H1 (cell line): ENCODE results near the gene DIDO1. TPM values are rescaled to one million over a fixed set of nuclear protein-coding genes. Genes with fewer than 3 reads are reported as not detected.

Source experiments
- CTCF ChIA-PET: fragments of 300-600 bp; sonication (Branson Sonifier 250); formaldehyde crosslinking; loops from one replicate; lab custom pipeline; 2021; ENCODE audit not compliant: partially characterized antibody; lab: Charles Lee
- POLR2A ChIA-PET: fragments of 300-600 bp; sonication (Branson Sonifier 250); formaldehyde crosslinking; loops from one replicate; lab custom pipeline; 2021; ENCODE audit warnings: inconsistent platforms; ENCODE audit not compliant: partially characterized antibody; lab: Charles Lee
- DNase-seq, 2 experiments: peaks; one replicate each; pipeline versions ENCODE4 v3.0.0 to v3.0.0-alpha.2; 2010 to 2022; ENCODE audit warnings: low spot score in 2 of 2, low read depth in 1 of 2, mixed read lengths in 1 of 2
- FAIRE-seq: peaks from 2 replicates; lab custom pipeline; 2011; peaks lifted over from hg19 to GRCh38; lab: Jason Lieb, UNC
- H2AFZ ChIP-seq: 2 replicates; pipeline ENCODE4 v1.8.1; 2012; ENCODE audit warnings: low read length, inconsistent platforms
- H2AK5ac ChIP-seq: 2 replicates; pipeline ENCODE4 v1.6.1; 2013; ENCODE audit warnings: low read depth, low read length
- H2BK120ac ChIP-seq: replicated peaks from 2 replicates; pipeline ENCODE3; 2013; ENCODE audit warnings: low read depth, low read length, inconsistent platforms
- H2BK12ac ChIP-seq: 2 replicates; pipeline ENCODE4 v1.6.1; 2013; ENCODE audit warnings: low read depth, low read length
- H2BK15ac ChIP-seq: 2 replicates; pipeline ENCODE4 v1.6.1; 2013; ENCODE audit warnings: low read length
- H2BK20ac ChIP-seq: 2 replicates; pipeline ENCODE4 v1.6.1; 2013; ENCODE audit warnings: low read length
- H2BK5ac ChIP-seq: 2 replicates; pipeline ENCODE4 v1.6.1; 2013; ENCODE audit warnings: low read depth, low read length
- H3K14ac ChIP-seq: 2 replicates; pipeline ENCODE4 v1.6.1; 2013; ENCODE audit warnings: inconsistent platforms; ENCODE audit not compliant: insufficient read length
- H3K18ac ChIP-seq: 2 replicates; pipeline ENCODE4 v1.6.1; 2013; ENCODE audit warnings: low read length; ENCODE audit errors: extremely low read depth
- H3K23ac ChIP-seq: 2 replicates; pipeline ENCODE4 v1.6.1; 2013; ENCODE audit warnings: inconsistent platforms; ENCODE audit not compliant: insufficient read length
- H3K23me2 ChIP-seq: 2 replicates; pipeline ENCODE4 v1.6.1; 2013; ENCODE audit warnings: low read depth, low read length
- H3K27ac ChIP-seq: 2 replicates; pipeline ENCODE4 v1.6.1; 2011; ENCODE audit warnings: low read depth, low read length, inconsistent platforms
- H3K27me3 ChIP-seq, 4 experiments: replicated peaks in 1 of 4; 1 replicate in 1 of 4; 2 replicates in 3 of 4; pipeline versions ENCODE4 v1.6.1 to v1.8.1; 2011 to 2013; ENCODE audit warnings: low read length in 3 of 4, mild to moderate bottlenecking in 3 of 4, inconsistent platforms in 2 of 4, mixed read lengths in 2 of 4, moderate library complexity in 1 of 4; ENCODE audit not compliant: control insufficient read depth in 3 of 4, insufficient read depth in 3 of 4; ENCODE audit errors: extremely low read depth in 1 of 4
- H3K36me3 ChIP-seq, 4 experiments: 2 replicates each; pipeline versions ENCODE4 v1.6.1 to v1.8.1; 2011 to 2013; ENCODE audit warnings: mild to moderate bottlenecking in 4 of 4, low read length in 3 of 4, moderate library complexity in 2 of 4, control low read depth in 1 of 4, inconsistent platforms in 1 of 4; ENCODE audit not compliant: insufficient read depth in 4 of 4, control insufficient read depth in 2 of 4
- H3K4ac ChIP-seq: replicated peaks from 2 replicates; pipeline ENCODE3; 2013; ENCODE audit warnings: low read length, low read depth, mixed read lengths, inconsistent platforms; ENCODE audit not compliant: insufficient read length
- H3K4me1 ChIP-seq, 4 experiments: replicated peaks in 1 of 4; 1 replicate in 1 of 4; 2 replicates in 3 of 4; pipeline versions ENCODE4 v1.6.1 to v1.8.1; 2011 to 2013; ENCODE audit warnings: low read length in 3 of 4, inconsistent platforms in 2 of 4, mixed read lengths in 1 of 4; ENCODE audit not compliant: insufficient read depth in 4 of 4, control insufficient read depth in 3 of 4
- H3K4me2 ChIP-seq, 2 experiments: 2 replicates each; pipeline versions ENCODE4 v1.6.1 to v1.8.1; 2011 to 2013; ENCODE audit warnings: low read depth in 2 of 2, low read length in 2 of 2, control low read depth in 1 of 2, inconsistent platforms in 1 of 2, mild to moderate bottlenecking in 1 of 2; ENCODE audit not compliant: insufficient read depth in 1 of 2
- H3K4me3 ChIP-seq, 4 experiments: fragments of 200-600, 300-600 bp in 1 of 4; sonication (generic), shearing (Covaris generic), sonication (Bioruptor Twin) in 1 of 4; 2 replicates each; pipeline versions ENCODE4 v1.5.1 to v1.8.1; 2011 to 2016; ENCODE audit warnings: low read length in 4 of 4, low read depth in 3 of 4, control low read depth in 2 of 4, inconsistent platforms in 2 of 4, mild to moderate bottlenecking in 2 of 4, mixed read lengths in 1 of 4, moderate library complexity in 1 of 4; ENCODE audit not compliant: insufficient read depth in 2 of 4; ENCODE audit errors: extremely low read depth in 1 of 4
- H3K56ac ChIP-seq: replicated peaks from 2 replicates; pipeline ENCODE3; 2013; ENCODE audit warnings: low read depth, mild to moderate bottlenecking, mixed read lengths, low read length, inconsistent platforms; ENCODE audit not compliant: insufficient read length
- H3K79me1 ChIP-seq: 2 replicates; pipeline ENCODE4 v1.6.1; 2013; ENCODE audit warnings: low read depth, low read length, control low read depth
- H3K79me2 ChIP-seq, 2 experiments: 2 replicates each; pipeline versions ENCODE4 v1.6.1 to v1.8.1; 2012 to 2013; ENCODE audit warnings: low read length in 2 of 2, mild to moderate bottlenecking in 2 of 2, inconsistent platforms in 1 of 2; ENCODE audit not compliant: insufficient read depth in 2 of 2, control insufficient read depth in 1 of 2
- H3K9ac ChIP-seq, 4 experiments: replicated peaks in 1 of 4; 1 replicate in 1 of 4; 2 replicates in 3 of 4; pipeline versions ENCODE4 v1.6.1 to v1.8.1; 2011 to 2013; ENCODE audit warnings: low read depth in 3 of 4, low read length in 3 of 4, control low read depth in 2 of 4, mild to moderate bottlenecking in 2 of 4, moderate library complexity in 2 of 4, inconsistent platforms in 1 of 4; ENCODE audit errors: extremely low read depth in 1 of 4
- H3K9me3 ChIP-seq, 2 experiments: 2 replicates each; pipeline versions ENCODE4 v1.6.1 to v1.8.1; 2012 to 2013; ENCODE audit warnings: mild to moderate bottlenecking in 2 of 2, moderate library complexity in 2 of 2, control low read depth in 1 of 2, inconsistent platforms in 1 of 2, low read depth in 1 of 2, low read length in 1 of 2, mixed read lengths in 1 of 2; ENCODE audit not compliant: insufficient read depth in 2 of 2
- H4K20me1 ChIP-seq, 2 experiments: replicated peaks in 1 of 2; 2 replicates each; pipeline versions ENCODE3 to v1.8.1; 2011 to 2013; ENCODE audit warnings: inconsistent platforms in 2 of 2, low read length in 2 of 2, mild to moderate bottlenecking in 1 of 2; ENCODE audit not compliant: insufficient read depth in 2 of 2, control insufficient read depth in 1 of 2
- H4K5ac ChIP-seq: 2 replicates; pipeline ENCODE4 v1.6.1; 2013; ENCODE audit warnings: low read length, low read depth, mixed read lengths, inconsistent platforms; ENCODE audit not compliant: insufficient read length
- H4K8ac ChIP-seq: 2 replicates; pipeline ENCODE4 v1.8.0; 2013; ENCODE audit warnings: mild to moderate bottlenecking, moderate library complexity, low read length, inconsistent platforms; ENCODE audit not compliant: insufficient read depth; ENCODE audit errors: extremely low read depth
- H4K91ac ChIP-seq: replicated peaks from 2 replicates; pipeline ENCODE3; 2013; ENCODE audit warnings: low read length, mixed read lengths, inconsistent platforms; ENCODE audit not compliant: insufficient read length
- CTBP2 ChIP-seq: IDR thresholded peaks from 2 replicates; pipeline ENCODE4 v1.7.0; 2011; ENCODE audit warnings: borderline replicate concordance, mild to moderate bottlenecking, moderate library complexity, mixed read lengths, low read length; ENCODE audit not compliant: insufficient read depth, insufficient read length
- E2F6 ChIP-seq: IDR thresholded peaks from 2 replicates; pipeline ENCODE4 v1.6.1; 2012; ENCODE audit warnings: inconsistent platforms
- NRF1 ChIP-seq: IDR thresholded peaks from 2 replicates; pipeline ENCODE4 v1.6.1; 2011; ENCODE audit warnings: mild to moderate bottlenecking, low read depth, low read length, improper control_type of control experiment
- RAD21 ChIP-seq, 2 experiments: IDR thresholded peaks in 1 of 2; conservative IDR thresholded peaks in 1 of 2; 2 replicates each; pipeline ENCODE4 v1.6.1; 2011; ENCODE audit warnings: low read depth in 2 of 2, low read length in 2 of 2, improper control_type of control experiment in 1 of 2, inconsistent platforms in 1 of 2, mild to moderate bottlenecking in 1 of 2, moderate library complexity in 1 of 2
- RXRA ChIP-seq: IDR thresholded peaks from 2 replicates; pipeline ENCODE4 v1.6.1; 2011; ENCODE audit warnings: low read depth, mild to moderate bottlenecking, low read length, moderate library complexity; ENCODE audit not compliant: insufficient read depth
- SIN3A ChIP-seq, 2 experiments: IDR thresholded peaks in 1 of 2; conservative IDR thresholded peaks in 1 of 2; 2 replicates each; pipeline ENCODE4 v1.6.1; 2011 to 2012; ENCODE audit warnings: low read length in 2 of 2, improper control_type of control experiment in 1 of 2, low read depth in 1 of 2, mild to moderate bottlenecking in 1 of 2
- SIX5 ChIP-seq: IDR thresholded peaks from 2 replicates; pipeline ENCODE4 v1.6.1; 2011; ENCODE audit warnings: mild to moderate bottlenecking, low read depth, low read length
- SP4 ChIP-seq: IDR thresholded peaks from 2 replicates; pipeline ENCODE4 v1.6.1; 2012; ENCODE audit warnings: low read length, inconsistent platforms
- WGBS, 2 experiments: shearing (Covaris generic) in 1 of 2; methylation state at CpG; one replicate each; pipeline versions ENCODE4 v1.1.6 to v1.1.7; 2013 to 2015; ENCODE audit warnings: low lambda C conversion rate in 2 of 2, mixed read lengths in 2 of 2, inconsistent platforms in 1 of 2, low coverage in 1 of 2, missing lambda C conversion rate in 1 of 2; ENCODE audit not compliant: insufficient replicate concordance in 2 of 2, insufficient coverage in 1 of 2, insufficient read length in 1 of 2; ENCODE audit errors: extremely low coverage in 1 of 2, missing lambda C conversion rate in 1 of 2; 5-methylcytosine and 5-hydroxymethylcytosine counted together
- polyA plus RNA-seq, 7 experiments: library from polyadenylated mRNA; depleted of rRNA in 3 of 7; stranded (reverse) in 5 of 7; unstranded in 2 of 7; fragments of >200 nt in 5 of 7; fragments of 200-250 nt in 2 of 7; gene quantifications; 1 replicate in 5 of 7; 2 replicates in 1 of 7; 4 replicates in 1 of 7; pipeline versions ENCODE4 v1.2.1 to v1.2.3, GENCODE V29; 2011 to 2013; ENCODE audit warnings: missing spikeins in 2 of 7, mixed read lengths in 2 of 7
- total RNA-seq: library from RNA; stranded (reverse); fragmentation: NEBNext Ultra II Directional; extraction: Animal tissue kit (Norgen Biotek cat#: 25700); gene quantifications from 2 replicates; pipeline ENCODE4 v1.2.1, GENCODE V29; 2021

DIDO1 gene
- total and polyA plus RNA-seq, 2 of the 8 experiments (the other 6 are each of a cell fraction or from before 2014, with no cell fraction given): 53.6 to 82.8 TPM

- Histone ChIP-seq H3K9ac (no peak overlapping the region), H3K14ac (no peak overlapping the region), H4K5ac (no peak overlapping the region), H2BK120ac (no peak overlapping the region), H3K4me3 (no peak overlapping the region), H3K4me1 (peaks cover 0 to 10% (median under 1%) of the 10 kb centered on the region in 4 experiments; a peak in 3 of 7 replicates), H2BK20ac (no peak overlapping the region), H3K4ac (no peak overlapping the region), H3K4me2 (no peak overlapping the region), H3K79me1 (no peaks in the 10 kb centered on the region), H3K27ac (no peak overlapping the region; the same call in 1 of the 2 replicates), H2BK12ac (no peak overlapping the region), H2BK15ac (no peak overlapping the region), H2AK5ac (no peak overlapping the region), H3K36me3 (peaks cover 0 to 19% (median 4%) of the 10 kb centered on the region in 4 experiments; a peak in 5 of 8 replicates), H3K9me3 (no peaks in the 10 kb centered on the region), H4K20me1 (peaks cover 1 to 5% of the 10 kb centered on the region in 2 experiments), H3K23me2 (no peaks in the 10 kb centered on the region), H3K56ac (no peak overlapping the region), H2BK5ac (no peak overlapping the region), H2AFZ (no peak overlapping the region), H3K27me3 (no peaks in the 10 kb centered on the region), H4K91ac (no peak overlapping the region), H3K79me2 (no peaks in the 10 kb centered on the region), H3K18ac (no peak overlapping the region), H3K23ac (no peak overlapping the region), H4K8ac (no peak overlapping the region)
- 92% methylated on average over 8 of the region's 14 CpGs; no CpG with 5 or more reads in 1 of the 2 experiments for WGBS, 2 experiments
- TF ChIP-seq E2F6 (no peak), SP4 (no peak), SIN3A (conservative IDR thresholded peaks at IDR 0.05 in 1 of 2, IDR thresholded peaks at IDR 0.05 in 1 of 2; ENCODE audit: low read depth in 1 of 2, low read length in 2 of 2) (no peak), SIX5 (no peak), RXRA (no peak), CTBP2 (no peak), NRF1 (no peak), RAD21 (IDR thresholded peaks at IDR 0.05 in 1 of 2, conservative IDR thresholded peaks at IDR 0.05 in 1 of 2; ENCODE audit: low read depth in 2 of 2, low read length in 2 of 2) (no peak)
- DNase-seq: no peak
- ChIA-PET CTCF (interaction anchor here (1.2 to 3.8 kb wide), 2 partner anchors 7 to 25 kb away, joined by 3 to 22 read pairs; no protein-coding TSS in a partner anchor), POLR2A (interaction anchor here (3.3 kb wide), 1 partner anchor 13 kb away, joined by 22 read pairs; the partner anchor contains the start of gene COL9A3)
- FAIRE-seq: no peak
These were observed 96.1 kb downstream of the DIDO1 start for GRCh38 chr20:62830251-62830650.
